ENCODE results near the gene CCDC141.

CCDC141 gene

GRCh38 chr2:178807227-178808008 lies 242.5 kb downstream of the CCDC141 start, which contains the start of gene TTN:
Gene TTN (minus strand): TSS chr2:178807423. CDS start chr2:178804642, 2,781 bp downstream.
- no peak for DNase-seq (ENCODE audit: low read depth)
- no peak within 1 kb of the TSS for H3K4me3 ChIP-seq (ENCODE audit: low read depth, low read length)

- no peak overlapping the region for H3K4me3 ChIP-seq (ENCODE audit: low read depth, low read length)
- DNase-seq (ENCODE audit: low read depth): no peak
Observed at GRCh38 chr2:178806543-178806942, 243.4 kb downstream of the CCDC141 start.

- no peak overlapping the region for H3K4me3 ChIP-seq (ENCODE audit: low read depth, low read length)
- DNase-seq (ENCODE audit: low read depth): no peak
Observed at GRCh38 chr2:178805457-178805856, 244.5 kb downstream of the CCDC141 start.

GRCh38 chr2:178804791-178805190 lies 245.1 kb downstream of the CCDC141 start:
- no peak overlapping the region for H3K4me3 ChIP-seq (ENCODE audit: low read depth, low read length)
- DNase-seq (ENCODE audit: low read depth): no peak

GRCh38 chr2:178800510-178800909 lies 249.4 kb downstream of the CCDC141 start:
- no peak for DNase-seq (ENCODE audit: low read depth)

GRCh38 chr2:178799305-178799704 lies 250.6 kb downstream of the CCDC141 start:
- no peak for DNase-seq (ENCODE audit: low read depth)
- H3K4me3 ChIP-seq (ENCODE audit: low read depth, low read length): no peak overlapping the region

More at GRCh38 chr2:178800510-178800909, 249.4 kb downstream of the CCDC141 start:
- no peak overlapping the region for H3K4me3 ChIP-seq (ENCODE audit: low read depth, low read length)

- no peak overlapping the region for H3K4me3 ChIP-seq (ENCODE audit: low read depth, low read length)
- DNase-seq (ENCODE audit: low read depth): no peak
Observed at GRCh38 chr2:178796079-178796677, 253.8 kb downstream of the CCDC141 start.

GRCh38 chr2:178787934-178788333 lies 262.0 kb downstream of the CCDC141 start:
- DNase-seq (ENCODE audit: low read depth): no peak
- no peak overlapping the region for H3K4me3 ChIP-seq (ENCODE audit: low read depth, low read length)

GRCh38 chr2:178787155-178787554 lies 262.8 kb downstream of the CCDC141 start:
- no peak overlapping the region for H3K4me3 ChIP-seq (ENCODE audit: low read depth, low read length)
- no peak for DNase-seq (ENCODE audit: low read depth)

- no peak for DNase-seq (ENCODE audit: low read depth)
- H3K4me3 ChIP-seq (ENCODE audit: low read depth, low read length): no peak overlapping the region
Observed at GRCh38 chr2:178783889-178784288, 266.0 kb downstream of the CCDC141 start.

- no peak for DNase-seq (ENCODE audit: low read depth)
- H3K4me3 ChIP-seq (ENCODE audit: low read depth, low read length): no peak overlapping the region
Observed at GRCh38 chr2:178782236-178782635, 267.7 kb downstream of the CCDC141 start.

Data from skeletal muscle cell (primary cell).